HG02759 (cell line): ENCODE measurements around the gene ATR.
A peak's percentile ranks its signal among the peaks of the same experiment; 100 is the strongest.
"Not testable (repeated sequence)": the region's sequence is repeated elsewhere in the genome, so short reads cannot be mapped to it uniquely, and the experiment has no call there.

ENCODE experiments used
- ATAC-seq: cut with Tn5 transposase; IDR thresholded peaks from one replicate; pipeline ENCODE4 v1.9.1; 2021; ENCODE audit warnings: mild to moderate bottlenecking, moderate library complexity; ENCODE audit not compliant: unreplicated experiment

Gene ATR

GRCh38 chr3:142578329-142579223 is at the start of gene ATR:
Gene ATR, minus strand, starts transcription at chr3:142578733. Its CDS starts 29 bp downstream, at chr3:142578704.
- peak; percentile 96 for ATAC-seq

DNA sequence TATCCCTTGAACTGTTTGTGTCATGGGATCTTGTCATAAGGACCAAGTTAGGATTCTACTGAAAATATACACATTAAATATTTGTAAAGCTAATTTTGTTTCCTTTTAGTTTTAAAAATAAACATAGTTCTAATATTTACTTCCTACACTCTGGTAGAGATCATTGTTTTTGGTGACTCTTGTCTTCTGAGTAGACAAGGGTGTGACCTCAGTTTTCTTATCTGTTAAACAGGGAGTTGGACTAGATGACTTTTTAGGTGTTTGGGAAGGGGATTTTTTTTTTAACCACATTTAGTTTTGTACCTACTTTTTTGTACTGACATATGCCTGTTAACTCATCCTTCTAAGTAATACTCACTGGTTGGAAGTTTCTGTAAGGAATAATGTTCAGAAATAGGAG is 48.4 kb upstream of the ATR start:
- ATAC-seq, result no peak

DNA sequence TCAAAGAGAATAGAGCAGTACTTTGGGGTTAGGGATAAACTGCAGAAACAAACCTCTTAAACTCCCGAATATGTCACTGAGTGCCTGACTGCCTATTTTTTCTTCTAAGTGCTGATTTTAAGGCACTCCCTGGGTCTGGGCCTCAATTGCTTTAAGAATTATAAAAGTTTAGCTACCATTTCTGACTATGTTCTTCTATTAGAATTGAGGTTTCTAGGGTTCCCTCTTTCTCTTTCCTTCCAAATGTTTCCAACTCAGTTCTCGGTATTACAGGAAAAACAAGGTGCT is 46.6 kb upstream of the ATR start:
- ATAC-seq, result no peak

GRCh38 chr3:142624341-142625152 is 46.0 kb upstream of the ATR start:
- no peak for ATAC-seq

- no peak for ATAC-seq
Measured at GRCh38 chr3:142623194-142623593, 44.7 kb upstream of the ATR start.

DNA sequence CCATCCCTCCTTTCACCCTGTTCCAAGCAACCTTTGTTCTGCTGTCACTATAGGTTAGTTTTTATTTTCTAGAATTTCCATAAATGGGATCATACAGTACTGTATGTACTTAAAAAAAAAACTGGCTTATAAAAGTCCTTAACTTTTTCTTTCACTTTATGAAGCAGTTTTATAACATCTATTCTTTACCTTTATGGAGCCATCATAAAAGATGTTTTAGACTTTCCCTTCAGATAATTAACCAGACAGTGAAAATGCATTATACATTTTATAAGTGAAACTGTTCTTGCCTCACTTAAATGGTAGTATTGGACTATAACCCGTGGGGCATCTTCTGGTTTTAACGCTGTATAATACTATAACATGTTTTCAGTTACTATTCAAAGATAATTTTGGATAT is 43.9 kb upstream of the ATR start:
- ATAC-seq, result no peak

GRCh38 chr3:142618917-142619461 is 40.5 kb upstream of the ATR start:
- ATAC-seq, result no peak

GRCh38 chr3:142615171-142615570 is 36.6 kb upstream of the ATR start:
- no peak for ATAC-seq

DNA sequence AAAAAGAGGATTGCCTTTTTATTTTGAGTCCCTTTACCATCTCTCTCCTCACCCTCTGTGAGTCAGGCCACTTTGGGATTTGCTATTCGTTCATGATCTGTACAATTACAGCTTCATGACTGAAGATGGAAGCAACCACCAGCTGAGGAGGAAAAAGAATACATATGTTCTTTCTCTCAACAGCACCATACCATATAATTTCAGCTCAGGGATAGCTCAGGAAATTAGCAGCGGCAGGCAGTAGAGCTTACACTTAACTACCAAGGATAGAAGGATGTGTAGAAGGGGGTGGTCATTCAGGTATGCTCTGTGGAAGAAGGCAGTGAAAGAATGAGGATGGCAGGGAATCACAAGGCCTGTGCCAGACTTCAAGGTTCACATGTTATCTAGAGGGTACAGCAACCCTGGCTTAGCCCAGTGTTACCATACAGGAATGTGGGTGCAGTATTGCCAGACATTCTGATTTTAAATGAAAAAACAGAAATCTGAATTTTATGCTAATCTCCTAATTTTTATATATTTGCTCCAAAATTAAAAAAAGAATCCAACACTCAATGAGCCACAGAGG is 35.6 kb upstream of the ATR start:
- ATAC-seq, result no peak

DNA sequence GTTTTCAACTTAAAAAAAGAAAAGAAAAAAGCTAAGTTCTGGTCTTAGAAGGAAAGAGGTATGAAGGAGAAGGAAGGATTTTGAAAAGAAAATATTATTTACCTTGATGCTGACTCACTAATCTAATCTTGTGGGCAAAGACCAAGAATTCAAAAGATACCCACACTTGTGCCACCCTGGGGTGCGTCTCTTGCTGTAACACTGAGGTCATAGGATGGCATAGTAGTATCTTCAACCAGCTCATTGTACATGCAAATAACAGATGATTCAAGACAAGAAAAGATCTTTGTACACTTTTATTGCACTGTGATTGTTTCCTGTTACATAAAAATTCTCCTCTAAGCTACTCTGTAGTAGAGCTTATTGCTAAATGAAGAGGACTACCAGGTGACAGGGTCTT is 35.0 kb upstream of the ATR start:
- no peak for ATAC-seq

DNA sequence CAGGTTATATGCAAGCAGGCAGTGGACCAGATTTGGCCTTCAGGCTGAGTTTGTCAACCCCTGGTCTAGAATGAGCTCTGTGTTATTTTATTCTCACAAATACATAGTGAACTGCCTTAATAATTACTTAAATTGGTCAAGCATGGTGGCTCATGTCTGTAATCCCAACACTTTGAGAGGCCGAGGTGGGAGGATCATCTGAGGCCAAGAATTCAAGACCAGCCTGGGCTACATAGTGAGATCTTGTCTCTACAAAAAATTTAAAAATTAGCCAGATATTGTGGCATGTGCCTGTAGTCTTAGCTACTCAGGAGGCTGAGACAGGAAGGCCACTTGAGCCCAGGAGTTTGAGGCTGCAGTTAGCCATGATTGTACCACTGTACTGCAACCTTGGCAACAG is 32.7 kb upstream of the ATR start:
- ATAC-seq, result no peak

GRCh38 chr3:142609136-142609535 is 30.6 kb upstream of the ATR start:
- ATAC-seq, result no peak

GRCh38 chr3:142608631-142609030 is 30.1 kb upstream of the ATR start:
- ATAC-seq, result no peak

DNA sequence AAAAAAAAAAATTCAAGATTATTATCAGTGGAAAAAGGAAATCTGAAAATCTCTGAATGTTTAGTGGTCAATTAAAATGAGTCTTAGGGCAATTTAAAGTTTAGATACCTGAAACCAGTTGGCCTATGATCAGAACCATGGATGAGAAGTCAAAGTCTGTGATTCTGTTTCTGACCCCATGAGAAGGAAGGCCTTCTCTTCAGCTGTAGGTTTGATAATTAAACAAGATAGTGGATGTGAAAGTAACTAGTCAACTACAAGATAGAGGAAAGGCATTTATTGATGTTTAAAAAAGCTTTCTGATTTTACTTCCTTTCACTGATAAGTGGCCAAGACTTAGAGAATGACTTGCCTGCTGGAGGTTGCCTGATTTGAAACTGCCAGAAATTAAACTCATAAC is 26.4 kb upstream of the ATR start:
- ATAC-seq, result peak; percentile 69

DNA sequence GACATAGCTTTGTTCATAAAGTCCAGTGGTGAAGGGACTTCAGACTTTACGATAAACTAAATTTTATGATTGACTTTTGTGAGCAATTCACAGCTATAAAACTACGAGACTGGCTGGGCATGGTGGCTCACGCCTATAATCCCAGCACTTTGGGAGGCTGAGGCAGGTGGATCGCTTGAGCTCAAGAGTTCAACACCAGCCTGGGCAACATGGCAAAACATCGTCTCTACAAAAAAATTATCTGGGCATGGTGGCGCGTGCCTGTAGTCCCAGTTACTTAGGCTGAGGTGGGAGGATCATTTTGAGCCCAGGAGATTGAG is 24.8 kb upstream of the ATR start:
- not testable (repeated sequence) for ATAC-seq

- no peak for ATAC-seq
Measured at GRCh38 chr3:142602619-142603385, 24.3 kb upstream of the ATR start.

- no peak for ATAC-seq
Measured at GRCh38 chr3:142601713-142602112, 23.2 kb upstream of the ATR start.

GRCh38 chr3:142597906-142598305 is 19.4 kb upstream of the ATR start:
- ATAC-seq, result no peak

GRCh38 chr3:142596726-142597088 is 18.2 kb upstream of the ATR start:
- ATAC-seq, result no peak

- ATAC-seq, result peak; percentile 89
Measured at GRCh38 chr3:142595951-142596725, 17.6 kb upstream of the ATR start, which contains the start of gene PLS1. Gene PLS1, plus strand, starts transcription at chr3:142596393. Its CDS starts 67,845 bp downstream, at chr3:142664238.
